Right lobe of liver (tissue), 6 donors: ENCODE results near the gene NPNT. TPM values are rescaled to one million over a fixed set of nuclear protein-coding genes. Genes with fewer than 3 reads are reported as not detected.
"Not testable (repeated sequence)": the region's sequence is repeated elsewhere in the genome, so short reads cannot be mapped to it uniquely, and the experiment has no call there.

ENCODE experiments used
- ATAC-seq, 4 donors: fragments of 200-7000 bp; cut with Tn5 transposase; one replicate each; pipeline ENCODE4 v1.9.1; 2020; ENCODE audit warnings: mild to moderate bottlenecking in 4 of 4, moderate library complexity in 4 of 4
- DNase-seq, 3 donors: peaks; one replicate each; pipeline ENCODE4 v3.0.0-alpha.2; 2020
- H3K27ac ChIP-seq, 3 donors: fragments of 200-600 bp; one replicate each; pipeline ENCODE4 v1.8.0; 2022
- H3K27me3 ChIP-seq, 2 donors: fragments of 200-600 bp; one replicate each; pipeline ENCODE4 v1.8.0; 2022
- H3K36me3 ChIP-seq, 4 donors: fragments of 200-600 bp; sonication (generic) in 1 of 4; one replicate each; pipeline versions ENCODE4 v1.5.1 to v1.8.0; 2017 to 2022; ENCODE audit warnings: control low read depth in 1 of 4
- H3K4me1 ChIP-seq, 4 donors: fragments of 200-600 bp; sonication (generic) in 1 of 4; one replicate each; pipeline versions ENCODE4 v1.5.1 to v1.8.0; 2017 to 2022; ENCODE audit warnings: control low read depth in 1 of 4
- H3K4me3 ChIP-seq, 3 donors: fragments of 200-600 bp; one replicate each; pipeline ENCODE4 v1.8.0; 2022
- H3K9me3 ChIP-seq, 4 donors: fragments of 200-600 bp; sonication (generic) in 1 of 4; one replicate each; pipeline versions ENCODE4 v1.5.1 to v1.8.0; 2017 to 2022; ENCODE audit warnings: control low read depth in 1 of 4
- POLR2A ChIP-seq: fragments of 450-650 bp; IDR thresholded peaks from one replicate; pipeline ENCODE4 v1.6.1; 2017; ENCODE audit warnings: antibody characterized with exemption, mild to moderate bottlenecking
- WGBS: methylation state at CpG from one replicate; pipeline ENCODE4 v1.1.6; 2018; ENCODE audit warnings: low coverage, low lambda C conversion rate; ENCODE audit not compliant: insufficient coverage; ENCODE audit errors: missing lambda C conversion rate; 5-methylcytosine and 5-hydroxymethylcytosine counted together
- intact Hi-C, 2 donors: fragments of 100-400 bp; cut with DNase I; formaldehyde crosslinking; loops; one replicate each; pipeline versions ENCODE4 v1.11.2 to v1.14.1; 2022
- long read RNA-seq: library from polyadenylated mRNA; unstranded; transcript quantifications from one replicate; pipeline ENCODE4 v2.0.0, GENCODE V29; 2019
- total RNA-seq, 6 experiments: library from RNA; depleted of rRNA in 2 of 6; stranded (reverse); fragments of >200 nt in 2 of 6; fragmentation: NEBNext Ultra II Directional in 3 of 6; extraction: Animal tissue kit (Norgen Biotek cat#: 25700) in 3 of 6; gene quantifications; one replicate each; pipeline versions ENCODE4 v1.1.0 to v1.2.4, GENCODE V29; 2016 to 2023
- TF ChIP-seq, protein P1 (sequence below), 4 donors: fragments of 200-600 bp in 3 of 4; fragments of 450-650 bp in 1 of 4; IDR thresholded peaks; one replicate each; pipeline versions ENCODE4 v1.5.1 to v1.8.0; 2016 to 2022; ENCODE audit warnings: antibody characterized with exemption in 4 of 4, mild to moderate bottlenecking in 2 of 4
- donor health status: DM: no; HTN: yes; CAD: no.
- donor health status: DM: no; HTN: no; CAD: no.
- donor health status: DM: no; HTN: no; CAD: no.
- donor health status: DM: no; HTN: yes; CAD: no.
- donor health status: DM: no; HTN: yes; CAD: no.

NPNT gene, protein sequence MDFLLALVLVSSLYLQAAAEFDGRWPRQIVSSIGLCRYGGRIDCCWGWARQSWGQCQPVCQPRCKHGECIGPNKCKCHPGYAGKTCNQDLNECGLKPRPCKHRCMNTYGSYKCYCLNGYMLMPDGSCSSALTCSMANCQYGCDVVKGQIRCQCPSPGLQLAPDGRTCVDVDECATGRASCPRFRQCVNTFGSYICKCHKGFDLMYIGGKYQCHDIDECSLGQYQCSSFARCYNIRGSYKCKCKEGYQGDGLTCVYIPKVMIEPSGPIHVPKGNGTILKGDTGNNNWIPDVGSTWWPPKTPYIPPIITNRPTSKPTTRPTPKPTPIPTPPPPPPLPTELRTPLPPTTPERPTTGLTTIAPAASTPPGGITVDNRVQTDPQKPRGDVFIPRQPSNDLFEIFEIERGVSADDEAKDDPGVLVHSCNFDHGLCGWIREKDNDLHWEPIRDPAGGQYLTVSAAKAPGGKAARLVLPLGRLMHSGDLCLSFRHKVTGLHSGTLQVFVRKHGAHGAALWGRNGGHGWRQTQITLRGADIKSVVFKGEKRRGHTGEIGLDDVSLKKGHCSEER
- total RNA-seq: 1 to 10 TPM in 4 of 6 experiments, under 1 TPM in 2; 0.71 to 1.7 (median 1.1) TPM
- long read RNA-seq: 0 reads

DNA sequence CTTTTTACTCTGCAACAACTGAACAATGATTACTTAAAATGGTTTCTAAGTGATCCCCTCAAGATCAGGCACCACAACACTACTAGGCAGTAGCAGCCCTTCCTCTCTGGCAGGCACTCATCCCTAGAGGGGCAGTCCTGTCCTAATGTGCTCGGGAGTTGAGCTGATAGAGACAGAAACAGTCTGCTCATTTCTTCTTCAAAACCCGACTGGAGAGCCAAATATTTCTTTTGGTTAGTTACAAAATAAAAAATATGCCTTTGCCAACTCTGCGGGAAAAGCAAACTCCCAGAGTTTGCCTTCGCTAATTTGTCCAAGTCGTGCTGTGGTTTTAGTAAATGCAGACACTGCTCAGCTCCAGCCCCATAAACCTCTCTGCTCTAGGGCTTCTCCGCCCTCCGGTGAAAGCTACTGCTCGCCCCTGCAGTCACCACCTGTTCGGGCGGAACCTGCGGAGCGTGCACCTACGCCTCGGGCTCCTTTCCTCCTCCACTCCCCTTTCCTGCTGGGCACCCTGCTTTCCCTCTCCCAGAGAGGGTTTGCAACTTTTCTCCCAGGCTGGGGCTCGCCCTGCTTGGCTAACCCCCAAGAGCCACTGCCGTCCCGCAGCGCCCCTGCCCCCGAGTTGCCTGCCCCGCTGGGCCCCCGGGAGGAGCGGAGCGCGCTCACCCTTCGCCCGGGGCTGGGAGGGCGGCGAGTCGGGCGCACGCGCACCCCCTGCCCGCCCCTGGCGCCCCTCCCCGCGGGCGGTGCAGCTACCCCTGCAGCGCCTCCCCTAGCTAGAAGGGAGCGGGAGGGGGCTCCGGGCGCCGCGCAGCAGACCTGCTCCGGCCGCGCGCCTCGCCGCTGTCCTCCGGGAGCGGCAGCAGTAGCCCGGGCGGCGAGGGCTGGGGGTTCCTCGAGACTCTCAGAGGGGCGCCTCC, at the start of gene NPNT:
Gene NPNT (plus strand): TSS at position 812 of the 923 bp plus-strand sequence. CDS start 182 bp downstream, outside the sequence.
- intact Hi-C loops: no loop called here

DNA sequence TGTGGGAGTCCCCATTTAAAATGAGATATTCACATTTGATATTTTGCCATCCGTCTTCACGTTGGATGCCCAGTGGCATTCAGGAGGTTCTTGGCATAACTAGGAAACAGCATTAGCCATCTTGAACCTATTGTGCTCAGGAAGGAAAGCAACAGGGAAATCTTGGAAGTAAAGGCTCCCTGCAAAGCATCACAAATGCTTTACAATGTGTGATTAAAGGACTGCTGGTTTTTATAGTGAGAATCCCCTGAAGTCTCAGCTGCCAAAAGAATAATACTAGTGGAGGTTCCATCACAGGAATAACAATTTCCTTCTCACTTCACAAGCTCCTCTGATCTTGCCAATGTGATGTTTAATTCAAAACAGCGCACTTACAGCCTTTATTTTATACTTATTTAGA, 49.7 kb upstream of the NPNT start:
- intact Hi-C loops: no loop called here
- TF ChIP-seq POLR2A: no peak
- TF ChIP-seq, protein P1, sequence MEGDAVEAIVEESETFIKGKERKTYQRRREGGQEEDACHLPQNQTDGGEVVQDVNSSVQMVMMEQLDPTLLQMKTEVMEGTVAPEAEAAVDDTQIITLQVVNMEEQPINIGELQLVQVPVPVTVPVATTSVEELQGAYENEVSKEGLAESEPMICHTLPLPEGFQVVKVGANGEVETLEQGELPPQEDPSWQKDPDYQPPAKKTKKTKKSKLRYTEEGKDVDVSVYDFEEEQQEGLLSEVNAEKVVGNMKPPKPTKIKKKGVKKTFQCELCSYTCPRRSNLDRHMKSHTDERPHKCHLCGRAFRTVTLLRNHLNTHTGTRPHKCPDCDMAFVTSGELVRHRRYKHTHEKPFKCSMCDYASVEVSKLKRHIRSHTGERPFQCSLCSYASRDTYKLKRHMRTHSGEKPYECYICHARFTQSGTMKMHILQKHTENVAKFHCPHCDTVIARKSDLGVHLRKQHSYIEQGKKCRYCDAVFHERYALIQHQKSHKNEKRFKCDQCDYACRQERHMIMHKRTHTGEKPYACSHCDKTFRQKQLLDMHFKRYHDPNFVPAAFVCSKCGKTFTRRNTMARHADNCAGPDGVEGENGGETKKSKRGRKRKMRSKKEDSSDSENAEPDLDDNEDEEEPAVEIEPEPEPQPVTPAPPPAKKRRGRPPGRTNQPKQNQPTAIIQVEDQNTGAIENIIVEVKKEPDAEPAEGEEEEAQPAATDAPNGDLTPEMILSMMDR (IDR thresholded peaks at IDR 0.05): no peak

More for the DNA sequence above, at the start of gene NPNT:
- ATAC-seq (peak in 2 of 4 donors; percentile 40 to 57), DNase-seq (no peak)
- Histone ChIP-seq H3K27me3 (peaks cover 0 to 15% of the 10 kb centered on the region in 2 donors), H3K4me1 (no peaks in the 10 kb centered on the region), H3K36me3 (no peaks in the 10 kb centered on the region), H3K4me3 (peak within 1 kb of the TSS; percentile 14 to 37 (median 18)), H3K27ac (no peak within 1 kb of the TSS), H3K9me3 (no peaks in the 10 kb centered on the region)
- 6% methylated on average over 15 of the region's 56 CpGs for WGBS
- TF ChIP-seq, protein P1 (IDR thresholded peaks at IDR 0.05): no peak
- TF ChIP-seq POLR2A: no peak

GRCh38 chr4:105848359-105848758, 46.9 kb upstream of the NPNT start:
- H3K27ac ChIP-seq, H3K9me3 ChIP-seq, ATAC-seq, DNase-seq, H3K27me3 ChIP-seq, intact Hi-C loops, H3K36me3 ChIP-seq, H3K4me1 ChIP-seq, H3K4me3 ChIP-seq: not testable (repeated sequence)
- 93% methylated on average over 6 of the region's 6 CpGs for WGBS

More for the DNA sequence above, 49.7 kb upstream of the NPNT start:
- Histone ChIP-seq H3K9me3 (no peaks in the 10 kb centered on the region), H3K4me3 (no peak overlapping the region), H3K4me1 (no peaks in the 10 kb centered on the region), H3K27ac (no peak overlapping the region), H3K27me3 (no peaks in the 10 kb centered on the region), H3K36me3 (no peaks in the 10 kb centered on the region)
- DNase-seq: no peak
- no peak for ATAC-seq
- 92% methylated on average over 3 of the region's 3 CpGs for WGBS

GRCh38 chr4:105851196-105851595, 44.1 kb upstream of the NPNT start:
- Histone ChIP-seq H3K27ac (no peak overlapping the region), H3K4me1 (no peaks in the 10 kb centered on the region), H3K4me3 (no peak overlapping the region), H3K36me3 (no peaks in the 10 kb centered on the region), H3K9me3 (no peaks in the 10 kb centered on the region), H3K27me3 (no peaks in the 10 kb centered on the region)
- WGBS: 83% methylated on average over 3 of the region's 3 CpGs
- TF ChIP-seq POLR2A: no peak
- TF ChIP-seq, protein P1 (IDR thresholded peaks at IDR 0.05): no peak
- no peak for DNase-seq
- intact Hi-C loops: no loop called here
- ATAC-seq: peak in 1 of 4 donors; percentile 48

DNA sequence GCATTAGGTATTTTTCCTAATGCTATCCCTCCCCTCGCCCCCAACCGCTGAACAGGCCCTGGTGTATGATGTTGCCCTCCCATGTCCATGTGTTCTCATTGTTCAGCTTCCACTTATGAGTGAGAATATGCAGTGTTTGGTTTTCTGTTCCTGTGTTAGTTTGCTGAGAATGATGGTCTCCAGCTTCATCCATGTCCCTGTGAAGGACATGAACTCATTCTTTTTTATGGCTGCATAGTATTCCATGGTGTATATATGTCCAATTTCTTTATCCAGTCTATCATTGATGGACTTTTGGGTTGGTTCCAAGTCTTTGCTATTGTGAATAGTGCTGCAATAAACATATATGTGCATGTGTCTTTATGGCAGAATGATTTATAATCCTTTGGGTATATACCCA, 43.0 kb upstream of the NPNT start:
- H3K4me3 ChIP-seq, H3K27me3 ChIP-seq, intact Hi-C loops, DNase-seq, H3K36me3 ChIP-seq, ATAC-seq, H3K27ac ChIP-seq, H3K9me3 ChIP-seq, H3K4me1 ChIP-seq: not testable (repeated sequence)
- 90% methylated on average over 2 of the region's 2 CpGs for WGBS
